Measurements from ENCODE around the gene FBXL7. TPM values are rescaled to one million over a fixed set of nuclear protein-coding genes. Genes with fewer than 3 reads are reported as not detected.

Gene FBXL7
- total RNA-seq, 4 donors from 2014 or later: 5.7 to 47.4 (median 6.3) TPM

- H3K4me1 ChIP-seq: no peaks in the 10 kb centered on the region
- no peak for DNase-seq
- H3K4me3 ChIP-seq: no peak overlapping the region
- intact Hi-C loops (cut with DNase I; ENCODE audit: low total_unique reads): no loop called here
- in situ Hi-C loops (cut with MboI; ENCODE audit: low pct_ligation_motif_present in 1 of 4, low pct_unique_long_range_greater_than_20kb in 1 of 4, low sequenced_read_pairs in 3 of 4): no loop called here
- no peaks in the 10 kb centered on the region for H3K36me3 ChIP-seq
- H3K27ac ChIP-seq: no peak overlapping the region
- WGBS, 2 donors (ENCODE audit: low coverage in 1 of 2): 66 to 100% methylated on average over 1 to 6 of the region's 6 CpGs
- no peak for TF ChIP-seq POLR2AphosphoS5 (IDR thresholded peaks at IDR 0.05)
- TF ChIP-seq EP300 (IDR thresholded peaks at IDR 0.05; ENCODE audit: low read depth): no peak
- TF ChIP-seq, protein P1, sequence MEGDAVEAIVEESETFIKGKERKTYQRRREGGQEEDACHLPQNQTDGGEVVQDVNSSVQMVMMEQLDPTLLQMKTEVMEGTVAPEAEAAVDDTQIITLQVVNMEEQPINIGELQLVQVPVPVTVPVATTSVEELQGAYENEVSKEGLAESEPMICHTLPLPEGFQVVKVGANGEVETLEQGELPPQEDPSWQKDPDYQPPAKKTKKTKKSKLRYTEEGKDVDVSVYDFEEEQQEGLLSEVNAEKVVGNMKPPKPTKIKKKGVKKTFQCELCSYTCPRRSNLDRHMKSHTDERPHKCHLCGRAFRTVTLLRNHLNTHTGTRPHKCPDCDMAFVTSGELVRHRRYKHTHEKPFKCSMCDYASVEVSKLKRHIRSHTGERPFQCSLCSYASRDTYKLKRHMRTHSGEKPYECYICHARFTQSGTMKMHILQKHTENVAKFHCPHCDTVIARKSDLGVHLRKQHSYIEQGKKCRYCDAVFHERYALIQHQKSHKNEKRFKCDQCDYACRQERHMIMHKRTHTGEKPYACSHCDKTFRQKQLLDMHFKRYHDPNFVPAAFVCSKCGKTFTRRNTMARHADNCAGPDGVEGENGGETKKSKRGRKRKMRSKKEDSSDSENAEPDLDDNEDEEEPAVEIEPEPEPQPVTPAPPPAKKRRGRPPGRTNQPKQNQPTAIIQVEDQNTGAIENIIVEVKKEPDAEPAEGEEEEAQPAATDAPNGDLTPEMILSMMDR (IDR thresholded peaks at IDR 0.05): no peak
- no peak for TF ChIP-seq POLR2A (IDR thresholded peaks at IDR 0.05)
- H3K27me3 ChIP-seq: no peaks in the 10 kb centered on the region
- no peaks in the 10 kb centered on the region for H3K9me3 ChIP-seq
Measured at GRCh38 chr5:15615859-15616258, 115.9 kb downstream of the FBXL7 start.

DNA sequence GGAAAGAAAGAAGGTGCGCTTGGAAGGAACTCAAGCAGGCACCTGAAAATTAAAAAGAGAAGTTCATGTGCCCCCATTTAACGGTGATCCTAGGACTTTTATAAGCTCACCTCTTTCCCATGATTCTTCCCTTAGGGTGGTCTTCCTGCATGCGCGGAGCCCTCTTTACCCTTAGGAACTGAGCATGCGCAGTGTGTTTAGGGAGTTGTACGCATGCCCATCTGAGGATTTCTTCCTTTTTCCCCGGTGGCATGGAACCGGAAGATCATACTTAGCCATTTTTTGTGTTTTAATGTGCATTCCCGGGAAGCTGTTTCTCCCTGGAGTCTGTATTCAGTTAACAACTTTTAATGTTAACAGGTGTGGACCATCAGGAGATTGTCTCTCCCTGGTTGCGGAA lies 119.0 kb downstream of the FBXL7 start:
- no peaks in the 10 kb centered on the region for H3K36me3 ChIP-seq
- intact Hi-C loops (cut with DNase I; ENCODE audit: low total_unique reads) (no loop called here), in situ Hi-C loops (cut with MboI; ENCODE audit: low pct_ligation_motif_present in 1 of 4, low pct_unique_long_range_greater_than_20kb in 1 of 4, low sequenced_read_pairs in 3 of 4) (no loop called here)
- H3K9me3 ChIP-seq: no peaks in the 10 kb centered on the region
- TF ChIP-seq POLR2A (IDR thresholded peaks at IDR 0.05) (no peak), EP300 (IDR thresholded peaks at IDR 0.05; ENCODE audit: low read depth) (no peak), POLR2AphosphoS5 (IDR thresholded peaks at IDR 0.05) (no peak)
- TF ChIP-seq, protein P1 (IDR thresholded peaks at IDR 0.05): no peak
- no peak overlapping the region for H3K27ac ChIP-seq
- DNase-seq: no peak
- 92 to 93% methylated on average over 5 to 10 of the region's 10 CpGs for WGBS, 2 donors (ENCODE audit: low coverage in 1 of 2)
- H3K4me3 ChIP-seq: no peak overlapping the region
- H3K27me3 ChIP-seq: no peaks in the 10 kb centered on the region
- no peaks in the 10 kb centered on the region for H3K4me1 ChIP-seq

- WGBS, 2 donors (ENCODE audit: low coverage in 1 of 2): 78 to 85% methylated on average over 7 to 11 of the region's 11 CpGs
Measured at GRCh38 chr5:15620501-15620900, 120.5 kb downstream of the FBXL7 start.

GRCh38 chr5:15621094-15621493 lies 121.1 kb downstream of the FBXL7 start:
- Histone ChIP-seq H3K27ac (no peak overlapping the region), H3K4me1 (no peaks in the 10 kb centered on the region), H3K4me3 (no peak overlapping the region), H3K36me3 (no peaks in the 10 kb centered on the region), H3K27me3 (no peaks in the 10 kb centered on the region), H3K9me3 (no peaks in the 10 kb centered on the region)
- intact Hi-C loops (cut with DNase I; ENCODE audit: low total_unique reads) (no loop called here), in situ Hi-C loops (cut with MboI; ENCODE audit: low pct_ligation_motif_present in 1 of 4, low pct_unique_long_range_greater_than_20kb in 1 of 4, low sequenced_read_pairs in 3 of 4) (no loop called here)
- 32% methylated on average over 1 of the region's 1 CpG; no CpG with 5 or more reads in 1 of the 2 donors for WGBS, 2 donors (ENCODE audit: low coverage in 1 of 2)
- no peak for DNase-seq
- TF ChIP-seq EP300 (IDR thresholded peaks at IDR 0.05; ENCODE audit: low read depth): no peak

More at GRCh38 chr5:15620501-15620900, 120.5 kb downstream of the FBXL7 start:
- H3K4me1 ChIP-seq: no peaks in the 10 kb centered on the region
- no peaks in the 10 kb centered on the region for H3K9me3 ChIP-seq
- in situ Hi-C loops (cut with MboI; ENCODE audit: low pct_ligation_motif_present in 1 of 4, low pct_unique_long_range_greater_than_20kb in 1 of 4, low sequenced_read_pairs in 3 of 4) (no loop called here), intact Hi-C loops (cut with DNase I; ENCODE audit: low total_unique reads) (no loop called here)
- DNase-seq: no peak
- H3K27ac ChIP-seq: no peak overlapping the region
- TF ChIP-seq POLR2AphosphoS5 (IDR thresholded peaks at IDR 0.05) (no peak), EP300 (IDR thresholded peaks at IDR 0.05; ENCODE audit: low read depth) (no peak), POLR2A (IDR thresholded peaks at IDR 0.05) (no peak)
- TF ChIP-seq, protein P1 (IDR thresholded peaks at IDR 0.05): no peak
- no peak overlapping the region for H3K4me3 ChIP-seq
- no peaks in the 10 kb centered on the region for H3K27me3 ChIP-seq
- H3K36me3 ChIP-seq: no peaks in the 10 kb centered on the region

DNA sequence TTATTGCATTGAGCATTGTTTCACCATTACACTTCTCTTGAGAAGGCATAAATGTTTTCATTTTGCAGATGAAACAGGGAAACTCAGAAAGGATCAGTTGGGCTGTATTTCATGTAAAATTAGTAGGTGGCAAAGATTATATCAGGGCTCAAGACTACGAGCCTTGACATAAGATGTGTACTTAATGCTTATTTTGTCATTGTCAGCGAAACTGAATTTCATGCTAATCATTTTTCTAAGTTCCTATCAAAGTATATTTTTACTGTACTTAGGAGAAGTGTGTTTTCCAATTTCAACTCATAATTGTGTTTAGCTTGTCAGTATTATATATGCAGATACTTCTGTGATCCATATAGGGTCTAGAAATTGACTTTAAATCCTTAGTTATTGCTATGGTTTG lies 123.8 kb downstream of the FBXL7 start:
- 66 to 80% methylated on average over 2 of the region's 2 CpGs for WGBS, 2 donors (ENCODE audit: low coverage in 1 of 2)
- no peaks in the 10 kb centered on the region for H3K36me3 ChIP-seq
- no peak for TF ChIP-seq POLR2A (IDR thresholded peaks at IDR 0.05)
- TF ChIP-seq, protein P1 (IDR thresholded peaks at IDR 0.05): no peak
- TF ChIP-seq POLR2AphosphoS5 (IDR thresholded peaks at IDR 0.05): no peak
- no peak for TF ChIP-seq EP300 (IDR thresholded peaks at IDR 0.05; ENCODE audit: low read depth)
- no peaks in the 10 kb centered on the region for H3K27me3 ChIP-seq
- intact Hi-C loops (cut with DNase I; ENCODE audit: low total_unique reads): no loop called here
- H3K4me3 ChIP-seq: no peak overlapping the region
- H3K9me3 ChIP-seq: no peaks in the 10 kb centered on the region
- H3K27ac ChIP-seq: no peak overlapping the region
- no peak for DNase-seq
- in situ Hi-C loops (cut with MboI; ENCODE audit: low pct_ligation_motif_present in 1 of 4, low pct_unique_long_range_greater_than_20kb in 1 of 4, low sequenced_read_pairs in 3 of 4): no loop called here
- no peaks in the 10 kb centered on the region for H3K4me1 ChIP-seq

Data from transverse colon (tissue), 4 donors.